NB4 (cell line): ENCODE results near the gene AURKA.

Experiments used
- MYC ChIP-seq: IDR thresholded peaks from 2 replicates; pipeline ENCODE4 v1.6.1; 2011; ENCODE audit warnings: low read depth, low read length
- POLR2A ChIP-seq: IDR thresholded peaks from 2 replicates; pipeline ENCODE4 v1.6.1; 2011; ENCODE audit warnings: mild to moderate bottlenecking; ENCODE audit not compliant: insufficient read length; ENCODE audit errors: extremely low read depth
- TF ChIP-seq, protein P1 (sequence below): IDR thresholded peaks from one replicate; pipeline ENCODE4 v1.5.1; 2012; ENCODE audit warnings: low read depth, low read length
- TF ChIP-seq, protein P2 (sequence below): IDR thresholded peaks from 2 replicates; pipeline ENCODE4 v1.6.1; 2011; ENCODE audit warnings: low read depth, low read length

DNA sequence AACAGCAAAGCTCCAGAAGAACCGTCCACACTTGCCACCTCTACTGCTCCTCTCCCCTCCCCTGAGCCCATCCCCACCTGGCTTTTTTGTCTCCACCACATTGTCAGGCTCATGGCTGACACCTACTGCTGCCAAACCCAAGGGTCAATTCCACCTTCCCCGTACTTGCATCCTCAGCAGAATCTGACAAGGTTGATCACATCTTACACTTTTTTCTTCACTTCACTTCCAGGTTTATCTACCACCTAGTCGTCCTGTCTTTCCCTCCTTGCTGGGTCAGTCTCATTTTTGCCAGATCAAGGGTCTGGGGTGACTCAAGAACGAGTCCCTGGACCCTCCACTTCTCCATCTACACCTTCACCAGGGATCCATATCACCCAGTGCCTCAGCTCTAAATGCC, 3.1 kb downstream of the AURKA start:
- no peak for TF ChIP-seq POLR2A
- TF ChIP-seq, protein P1, sequence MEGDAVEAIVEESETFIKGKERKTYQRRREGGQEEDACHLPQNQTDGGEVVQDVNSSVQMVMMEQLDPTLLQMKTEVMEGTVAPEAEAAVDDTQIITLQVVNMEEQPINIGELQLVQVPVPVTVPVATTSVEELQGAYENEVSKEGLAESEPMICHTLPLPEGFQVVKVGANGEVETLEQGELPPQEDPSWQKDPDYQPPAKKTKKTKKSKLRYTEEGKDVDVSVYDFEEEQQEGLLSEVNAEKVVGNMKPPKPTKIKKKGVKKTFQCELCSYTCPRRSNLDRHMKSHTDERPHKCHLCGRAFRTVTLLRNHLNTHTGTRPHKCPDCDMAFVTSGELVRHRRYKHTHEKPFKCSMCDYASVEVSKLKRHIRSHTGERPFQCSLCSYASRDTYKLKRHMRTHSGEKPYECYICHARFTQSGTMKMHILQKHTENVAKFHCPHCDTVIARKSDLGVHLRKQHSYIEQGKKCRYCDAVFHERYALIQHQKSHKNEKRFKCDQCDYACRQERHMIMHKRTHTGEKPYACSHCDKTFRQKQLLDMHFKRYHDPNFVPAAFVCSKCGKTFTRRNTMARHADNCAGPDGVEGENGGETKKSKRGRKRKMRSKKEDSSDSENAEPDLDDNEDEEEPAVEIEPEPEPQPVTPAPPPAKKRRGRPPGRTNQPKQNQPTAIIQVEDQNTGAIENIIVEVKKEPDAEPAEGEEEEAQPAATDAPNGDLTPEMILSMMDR: no peak
- TF ChIP-seq, protein P2, sequence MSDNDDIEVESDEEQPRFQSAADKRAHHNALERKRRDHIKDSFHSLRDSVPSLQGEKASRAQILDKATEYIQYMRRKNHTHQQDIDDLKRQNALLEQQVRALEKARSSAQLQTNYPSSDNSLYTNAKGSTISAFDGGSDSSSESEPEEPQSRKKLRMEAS: no peak
- no peak for TF ChIP-seq MYC
